Fibroblast of pulmonary artery (primary cell): ENCODE results near the gene IMPDH1.

ENCODE experiments used
- DNase-seq: peaks from one replicate; pipeline ENCODE4 v3.0.0-alpha.2; 2010; ENCODE audit warnings: low read depth
- H3K4me3 ChIP-seq: replicated peaks from 2 replicates; pipeline ENCODE4 v1.5.1; 2011; ENCODE audit warnings: low read depth, mild to moderate bottlenecking, control low read depth, low read length, moderate library complexity
- CTCF ChIP-seq: IDR thresholded peaks from 2 replicates; pipeline ENCODE4 v1.5.1; 2011; ENCODE audit warnings: mild to moderate bottlenecking, control low read depth, low read length, inconsistent platforms; ENCODE audit errors: missing control alignments

Gene IMPDH1

GRCh38 chr7:128350708-128351295 is 59.0 kb downstream of the IMPDH1 start:
- no peak for TF ChIP-seq CTCF

GRCh38 chr7:128349466-128349825 is 60.3 kb downstream of the IMPDH1 start:
- no peak for TF ChIP-seq CTCF
- no peak overlapping the region for H3K4me3 ChIP-seq
- DNase-seq: no peak

More at GRCh38 chr7:128350708-128351295, 59.0 kb downstream of the IMPDH1 start:
- H3K4me3 ChIP-seq: no peak overlapping the region
- no peak for DNase-seq

GRCh38 chr7:128347647-128348097 is 62.1 kb downstream of the IMPDH1 start:
- peak; percentile 67 for DNase-seq
- H3K4me3 ChIP-seq: no peak overlapping the region
- TF ChIP-seq CTCF: peak; percentile 84

- TF ChIP-seq CTCF: no peak
- DNase-seq: no peak
- no peak overlapping the region for H3K4me3 ChIP-seq
Measured at GRCh38 chr7:128344431-128344774, 65.4 kb downstream of the IMPDH1 start.

- TF ChIP-seq CTCF: no peak
Measured at GRCh38 chr7:128343554-128344430, 66.0 kb downstream of the IMPDH1 start, which contains the start of gene RBM28. Gene RBM28 (minus strand): TSS chr7:128343908. CDS start chr7:128343793, 115 bp downstream.

More at GRCh38 chr7:128343554-128344430, 66.0 kb downstream of the IMPDH1 start, which contains the start of gene RBM28:
- DNase-seq: peak; percentile 94
- peak within 1 kb of the TSS; percentile 99 for H3K4me3 ChIP-seq
